Mesenchymal stem cell (in vitro differentiated cells and primary cell): ENCODE data around the gene NIPBL.

Source experiments
- DNase-seq: peaks from one replicate; pipeline ENCODE4 v3.0.0-alpha.2; 2013
- H2AFZ ChIP-seq: one replicate; pipeline ENCODE4 v1.6.1; 2013; ENCODE audit warnings: low read depth, mild to moderate bottlenecking, control low read depth, inconsistent platforms, low read length, moderate library complexity
- H2AK5ac ChIP-seq: 2 replicates; pipeline ENCODE4 v1.6.1; 2013; ENCODE audit warnings: low read length, moderate library complexity, mild to moderate bottlenecking, inconsistent platforms; ENCODE audit not compliant: severe bottlenecking
- H2BK120ac ChIP-seq: one replicate; pipeline ENCODE4 v1.6.1; 2013; ENCODE audit warnings: low read depth, mild to moderate bottlenecking, inconsistent platforms, low read length, moderate library complexity
- H2BK12ac ChIP-seq, 2 experiments: one replicate each; pipeline ENCODE4 v1.6.1; 2013; ENCODE audit warnings: inconsistent platforms in 2 of 2, low read length in 2 of 2, mild to moderate bottlenecking in 2 of 2, moderate library complexity in 2 of 2, control low read depth in 1 of 2
- H2BK15ac ChIP-seq: one replicate; pipeline ENCODE4 v1.6.1; 2013; ENCODE audit warnings: mild to moderate bottlenecking, low read depth, inconsistent platforms; ENCODE audit not compliant: poor library complexity, severe bottlenecking
- H2BK5ac ChIP-seq: 2 replicates; pipeline ENCODE4 v1.6.1; 2013; ENCODE audit warnings: low read depth, mild to moderate bottlenecking, low read length, control low read depth, inconsistent platforms; ENCODE audit not compliant: poor library complexity, severe bottlenecking
- H3K14ac ChIP-seq, 2 experiments: one replicate each; pipeline ENCODE4 v1.6.1; 2013; ENCODE audit warnings: inconsistent platforms in 2 of 2, low read length in 2 of 2, control low read depth in 1 of 2, mild to moderate bottlenecking in 1 of 2, moderate library complexity in 1 of 2
- H3K18ac ChIP-seq, 2 experiments: one replicate each; pipeline ENCODE4 v1.6.1; 2013; ENCODE audit warnings: inconsistent platforms in 2 of 2, low read length in 2 of 2, control low read depth in 1 of 2, low read depth in 1 of 2, mild to moderate bottlenecking in 1 of 2
- H3K23ac ChIP-seq, 2 experiments: one replicate each; pipeline ENCODE4 v1.6.1; 2013; ENCODE audit warnings: inconsistent platforms in 2 of 2, low read length in 2 of 2, mild to moderate bottlenecking in 2 of 2, moderate library complexity in 2 of 2, control low read depth in 1 of 2
- H3K27ac ChIP-seq: 2 replicates; pipeline ENCODE4 v1.5.1; 2013; ENCODE audit warnings: mild to moderate bottlenecking, moderate library complexity, low read length, control low read depth, inconsistent platforms; ENCODE audit not compliant: poor library complexity, severe bottlenecking
- H3K27me3 ChIP-seq, 2 experiments: 2 replicates each; pipeline versions ENCODE4 v1.6.1 to v1.7.0; 2013; ENCODE audit warnings: low read length in 2 of 2, mild to moderate bottlenecking in 2 of 2, moderate library complexity in 2 of 2, control low read depth in 1 of 2, inconsistent platforms in 1 of 2; ENCODE audit not compliant: control insufficient read depth in 1 of 2, insufficient read depth in 1 of 2
- H3K36me3 ChIP-seq, 2 experiments: 2 replicates each; pipeline versions ENCODE4 v1.6.1 to v1.7.0; 2013; ENCODE audit warnings: low read length in 2 of 2, control low read depth in 1 of 2, inconsistent platforms in 1 of 2, low read depth in 1 of 2, mild to moderate bottlenecking in 1 of 2; ENCODE audit not compliant: insufficient read depth in 2 of 2, control insufficient read depth in 1 of 2
- H3K4ac ChIP-seq, 2 experiments: one replicate each; pipeline ENCODE4 v1.6.1; 2013; ENCODE audit warnings: inconsistent platforms in 2 of 2, low read length in 2 of 2, mild to moderate bottlenecking in 2 of 2, moderate library complexity in 2 of 2, control low read depth in 1 of 2, low read depth in 1 of 2
- H3K4me1 ChIP-seq: 2 replicates; pipeline ENCODE4 v1.6.1; 2013; ENCODE audit warnings: low read depth, low read length, control low read depth; ENCODE audit not compliant: control insufficient read depth, insufficient read depth
- H3K4me2 ChIP-seq: 2 replicates; pipeline ENCODE4 v1.6.1; 2013; ENCODE audit warnings: low read length, mild to moderate bottlenecking, inconsistent platforms; ENCODE audit not compliant: poor library complexity, severe bottlenecking
- H3K4me3 ChIP-seq, 2 experiments: 2 replicates each; pipeline versions ENCODE4 v1.5.1 to v1.7.0; 2013; ENCODE audit warnings: low read length in 2 of 2, mild to moderate bottlenecking in 2 of 2, control low read depth in 1 of 2, low read depth in 1 of 2; ENCODE audit not compliant: insufficient read depth in 1 of 2
- H3K79me1 ChIP-seq: replicated peaks from 2 replicates; pipeline ENCODE4 v1.6.1; 2013; ENCODE audit warnings: mild to moderate bottlenecking, control low read depth, low read length, inconsistent platforms; ENCODE audit not compliant: poor library complexity, severe bottlenecking
- H3K9ac ChIP-seq: 2 replicates; pipeline ENCODE4 v1.7.0; 2013; ENCODE audit warnings: mild to moderate bottlenecking, low read length, moderate library complexity
- H3K9me3 ChIP-seq: 2 replicates; pipeline ENCODE4 v1.7.0; 2013; ENCODE audit warnings: mild to moderate bottlenecking, low read length; ENCODE audit not compliant: control insufficient read depth
- H4K8ac ChIP-seq: one replicate; pipeline ENCODE4 v1.6.1; 2013; ENCODE audit warnings: inconsistent platforms, mild to moderate bottlenecking, low read length, moderate library complexity
- H4K91ac ChIP-seq: one replicate; pipeline ENCODE4 v1.6.1; 2013; ENCODE audit warnings: mild to moderate bottlenecking, low read length, inconsistent platforms
- WGBS: methylation state at CpG from one replicate; pipeline ENCODE4 v1.1.7; 2013; ENCODE audit warnings: mixed read lengths; 5-methylcytosine and 5-hydroxymethylcytosine counted together

The NIPBL gene

GRCh38 chr5:36948041-36948440 is 71.5 kb downstream of the NIPBL start:
- Histone ChIP-seq H3K9ac (no peak overlapping the region), H2AK5ac (no peak overlapping the region), H2BK15ac (no peak overlapping the region), H3K23ac (no peak overlapping the region), H3K27me3 (no peaks in the 10 kb centered on the region), H4K8ac (no peak overlapping the region), H2BK120ac (no peak overlapping the region), H2AFZ (no peak overlapping the region), H4K91ac (no peak overlapping the region), H3K4ac (no peak overlapping the region), H3K79me1 (no peaks in the 10 kb centered on the region), H3K4me2 (no peak overlapping the region), H2BK5ac (no peak overlapping the region), H3K4me3 (no peak overlapping the region), H3K4me1 (peaks cover 2% of the 10 kb centered on the region), H3K27ac (no peak overlapping the region), H3K14ac (no peak overlapping the region), H3K18ac (no peak overlapping the region), H3K9me3 (no peaks in the 10 kb centered on the region), H3K36me3 (no peaks in the 10 kb centered on the region), H2BK12ac (no peak overlapping the region)
- peak; percentile 16 for DNase-seq

- Histone ChIP-seq H2BK120ac (no peak overlapping the region), H3K9ac (no peak overlapping the region), H3K4me1 (peaks cover 2% of the 10 kb centered on the region), H3K4me2 (no peak overlapping the region), H3K36me3 (no peaks in the 10 kb centered on the region), H3K4ac (no peak overlapping the region), H2AK5ac (no peak overlapping the region), H2BK5ac (no peak overlapping the region), H3K14ac (no peak overlapping the region), H3K27ac (no peak overlapping the region), H4K8ac (no peak overlapping the region), H3K27me3 (no peaks in the 10 kb centered on the region), H3K18ac (no peak overlapping the region), H3K4me3 (no peak overlapping the region), H3K79me1 (no peaks in the 10 kb centered on the region), H2BK15ac (no peak overlapping the region), H2BK12ac (no peak overlapping the region), H3K9me3 (no peaks in the 10 kb centered on the region), H4K91ac (no peak overlapping the region), H2AFZ (no peak overlapping the region), H3K23ac (no peak overlapping the region)
- no peak for DNase-seq
- WGBS: no CpG with 5 or more reads among the region's 1 CpG
Measured at GRCh38 chr5:36948650-36949049, 72.1 kb downstream of the NIPBL start.

GRCh38 chr5:36949593-36949992 is 73.0 kb downstream of the NIPBL start:
- no peak for DNase-seq
- Histone ChIP-seq H2BK15ac (no peak overlapping the region), H2BK12ac (no peak overlapping the region), H3K14ac (no peak overlapping the region), H3K4me2 (no peak overlapping the region), H3K23ac (no peak overlapping the region), H3K4me1 (peaks cover 2% of the 10 kb centered on the region), H2AK5ac (no peak overlapping the region), H2BK120ac (no peak overlapping the region), H3K4me3 (no peak overlapping the region), H3K27ac (no peak overlapping the region), H3K4ac (no peak overlapping the region), H4K91ac (no peak overlapping the region), H3K9me3 (no peaks in the 10 kb centered on the region), H2AFZ (no peak overlapping the region), H2BK5ac (no peak overlapping the region), H3K9ac (no peak overlapping the region), H3K36me3 (no peaks in the 10 kb centered on the region), H3K27me3 (no peaks in the 10 kb centered on the region), H3K79me1 (no peaks in the 10 kb centered on the region), H3K18ac (no peak overlapping the region), H4K8ac (no peak overlapping the region)
- no CpG with 5 or more reads among the region's 1 CpG for WGBS

- Histone ChIP-seq H3K27ac (peak overlapping the region; percentile 39), H3K4ac (no peak overlapping the region), H3K4me2 (no peak overlapping the region), H2BK5ac (no peak overlapping the region), H3K14ac (no peak overlapping the region), H3K4me1 (peaks cover 2% of the 10 kb centered on the region), H2BK12ac (no peak overlapping the region), H3K36me3 (peaks cover 0 to 5% of the 10 kb centered on the region in 2 experiments), H3K23ac (no peak overlapping the region), H2AFZ (no peak overlapping the region), H4K8ac (no peak overlapping the region), H2BK15ac (no peak overlapping the region), H3K27me3 (no peaks in the 10 kb centered on the region), H3K4me3 (peak overlapping the region in 1 of 2 experiments; percentile 42), H3K79me1 (peaks cover 2% of the 10 kb centered on the region), H3K9me3 (no peaks in the 10 kb centered on the region), H3K9ac (peak overlapping the region; percentile 74), H2BK120ac (no peak overlapping the region), H2AK5ac (no peak overlapping the region), H4K91ac (no peak overlapping the region), H3K18ac (no peak overlapping the region)
- WGBS: 72% methylated on average over 2 of the region's 5 CpGs
- peak; percentile 41 for DNase-seq
Measured at GRCh38 chr5:36950586-36951457, 74.3 kb downstream of the NIPBL start.
